Measurements from ENCODE around the gene SPAG17.

Gene SPAG17

GRCh38 chr1:118116401-118116800 lies 68.6 kb downstream of the SPAG17 start:
- no peak for TF ChIP-seq CTCF (IDR thresholded peaks at IDR 0.05; ENCODE audit: extremely low read depth, missing control alignments)
- DNase-seq (ENCODE audit: low spot score) = no peak

- DNase-seq (ENCODE audit: low spot score) = no peak
- no peak for TF ChIP-seq CTCF (IDR thresholded peaks at IDR 0.05; ENCODE audit: extremely low read depth, missing control alignments)
Observed at GRCh38 chr1:118115567-118116295, 69.3 kb downstream of the SPAG17 start.

- TF ChIP-seq CTCF (IDR thresholded peaks at IDR 0.05; ENCODE audit: extremely low read depth, missing control alignments) = no peak
- no peak for DNase-seq (ENCODE audit: low spot score)
Observed at GRCh38 chr1:118113261-118113660, 71.8 kb downstream of the SPAG17 start.

- DNase-seq (ENCODE audit: low spot score) = no peak
- no peak for TF ChIP-seq CTCF (IDR thresholded peaks at IDR 0.05; ENCODE audit: extremely low read depth, missing control alignments)
Observed at GRCh38 chr1:118110580-118110979, 74.4 kb downstream of the SPAG17 start.

- no peak for TF ChIP-seq CTCF (IDR thresholded peaks at IDR 0.05; ENCODE audit: extremely low read depth, missing control alignments)
Observed at GRCh38 chr1:118104951-118105350, 80.1 kb downstream of the SPAG17 start.

GRCh38 chr1:118102445-118102844 lies 82.6 kb downstream of the SPAG17 start:
- no peak for TF ChIP-seq CTCF (IDR thresholded peaks at IDR 0.05; ENCODE audit: extremely low read depth, missing control alignments)

More at GRCh38 chr1:118104951-118105350, 80.1 kb downstream of the SPAG17 start:
- DNase-seq (ENCODE audit: low spot score) = no peak

GRCh38 chr1:118101999-118102398 lies 83.0 kb downstream of the SPAG17 start:
- no peak for TF ChIP-seq CTCF (IDR thresholded peaks at IDR 0.05; ENCODE audit: extremely low read depth, missing control alignments)

More at GRCh38 chr1:118102445-118102844, 82.6 kb downstream of the SPAG17 start:
- no peak for DNase-seq (ENCODE audit: low spot score)

More at GRCh38 chr1:118101999-118102398, 83.0 kb downstream of the SPAG17 start:
- DNase-seq (ENCODE audit: low spot score) = no peak
